ENCODE results near the gene DNTT. TPM values are rescaled to one million over a fixed set of nuclear protein-coding genes. Genes with fewer than 3 reads are reported as not detected.

DNTT gene
- total and polyA plus RNA-seq, 9 of the 15 experiments (the other 6 are each of a cell fraction or from before 2014, with no cell fraction given) = not detected

DNA sequence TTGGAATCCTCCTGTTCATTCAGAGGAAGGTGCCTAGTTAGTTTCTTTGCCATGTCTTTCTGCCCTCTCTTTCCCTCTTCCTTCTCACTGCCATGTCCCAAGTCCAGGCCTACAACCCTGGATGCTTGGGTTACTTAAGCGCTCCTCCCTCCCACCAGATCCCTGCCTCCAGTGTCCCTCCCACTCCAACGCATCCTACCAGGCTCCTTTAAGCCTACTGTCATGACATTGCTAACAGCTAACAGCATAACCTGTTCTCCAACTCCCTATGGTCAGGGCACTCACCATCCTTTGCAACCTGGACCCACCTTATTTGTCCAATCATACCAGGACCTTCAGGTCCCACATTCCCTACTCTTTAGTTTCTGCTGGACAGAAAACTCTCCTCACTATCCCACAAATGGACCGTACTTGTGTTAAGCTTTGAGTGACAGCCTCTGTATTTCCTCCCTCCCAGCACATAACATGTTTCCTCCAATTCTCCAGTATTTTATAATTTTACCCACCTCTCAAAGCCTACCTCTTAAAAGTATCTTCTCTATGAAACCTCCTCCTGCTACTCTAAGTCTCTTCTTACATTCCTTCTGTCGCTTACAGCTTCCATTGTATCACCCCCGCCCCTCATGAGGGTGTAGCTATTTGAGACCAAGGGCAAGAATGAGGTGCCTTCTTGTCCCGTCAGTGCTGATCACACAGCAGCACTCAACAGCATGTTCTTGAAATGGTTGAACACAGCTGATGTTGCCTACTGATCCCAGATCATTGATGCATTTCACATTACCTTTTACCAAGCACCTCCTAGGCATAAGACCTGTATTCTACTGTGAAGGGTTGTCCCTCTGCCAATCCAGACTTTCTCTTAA lies 34.6 kb upstream of the DNTT start:
- FAIRE-seq (no peak), DNase-seq (ENCODE audit: extremely low read depth in 1 of 4, low spot score in 3 of 4) (no peak), ATAC-seq (no peak)
- no peaks in the 10 kb centered on the region for H3K9me3 ChIP-seq (replicated peaks; ENCODE audit: control insufficient read depth, insufficient read depth, low read depth, low read length)
- ChIA-PET CTCF (ENCODE audit: low intra/inter-chr PET ratio) (no interaction called here), POLR2A (no interaction called here)
- H3K79me2 ChIP-seq (ENCODE audit: control insufficient read depth, insufficient read depth, low read length) = no peaks in the 10 kb centered on the region
- no peak overlapping the region for H3K4me2 ChIP-seq (ENCODE audit: insufficient read depth, low read length)
- H3K4me3 ChIP-seq = no peak overlapping the region
- H4K20me1 ChIP-seq (replicated peaks; ENCODE audit: control insufficient read depth, insufficient read depth, low read length) = no peaks in the 10 kb centered on the region
- intact Hi-C loops (cut with micrococcal nuclease) = no loop called here
- no peak overlapping the region for H2AFZ ChIP-seq (ENCODE audit: low read depth, low read length)
- TF ChIP-seq ZSCAN32 (CRISPR knock-in tag; IDR thresholded peaks at IDR 0.05) (no peak), GATAD2B (IDR thresholded peaks at IDR 0.05; ENCODE audit: borderline replicate concordance) (no peak), ZNF79 (CRISPR knock-in tag; IDR thresholded peaks at IDR 0.05; ENCODE audit: low read depth) (no peak)
- in situ Hi-C loops (cut with MboI) = no loop called here
- H3K27ac ChIP-seq (ENCODE audit: extremely low read depth, low read depth, low read length) = no peak overlapping the region
- WGBS (ENCODE audit: insufficient coverage, low coverage, missing lambda C conversion rate) = 0% methylated on average over 6 of the region's 6 CpGs
- no peak overlapping the region for H3K9ac ChIP-seq (ENCODE audit: insufficient read depth in 1 of 2, low read depth in 2 of 2, low read length in 2 of 2)
- no TSS peak for BruUV-seq (replicated peaks)
- H3K4me1 ChIP-seq (replicated peaks in 1 of 2; ENCODE audit: control insufficient read depth in 2 of 2, insufficient read depth in 2 of 2, low read length in 2 of 2) = no peaks in the 10 kb centered on the region
- no peaks in the 10 kb centered on the region for H3K9me1 ChIP-seq (ENCODE audit: control insufficient read depth, insufficient read depth, low read length)
- peaks cover 0 to 4% of the 10 kb centered on the region in 2 experiments; a peak in 1 of 5 replicates for H3K27me3 ChIP-seq (ENCODE audit: control insufficient read depth in 2 of 2, insufficient read depth in 2 of 2, low read length in 2 of 2)
- no peaks in the 10 kb centered on the region for H3K36me3 ChIP-seq (ENCODE audit: control insufficient read depth, insufficient read depth, low read length)

DNA sequence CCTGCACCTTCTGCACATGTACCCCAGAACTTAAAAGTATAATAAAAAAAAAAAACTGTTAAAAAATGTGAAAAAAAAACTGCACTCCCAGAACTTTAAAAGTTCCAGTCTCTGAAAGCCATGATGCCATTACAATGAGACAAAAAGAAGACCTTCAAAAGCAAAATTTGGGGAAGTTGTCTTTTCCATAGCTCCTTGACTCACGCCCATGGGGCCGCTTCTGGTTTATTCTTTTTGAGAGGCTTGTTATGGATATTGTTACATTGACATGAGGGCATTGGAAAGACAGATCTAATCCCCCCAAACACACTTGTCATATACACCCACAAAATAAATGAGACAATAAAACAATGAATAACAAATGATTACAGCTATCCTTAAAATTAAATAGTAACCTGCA lies 33.7 kb upstream of the DNTT start:
- no peaks in the 10 kb centered on the region for H3K36me3 ChIP-seq (ENCODE audit: control insufficient read depth, insufficient read depth, low read length)
- 5% methylated on average over 2 of the region's 2 CpGs for WGBS (ENCODE audit: insufficient coverage, low coverage, missing lambda C conversion rate)
- CTCF ChIA-PET (ENCODE audit: low intra/inter-chr PET ratio) = no interaction called here
- intact Hi-C loops (cut with micrococcal nuclease) = no loop called here
- H3K27ac ChIP-seq (ENCODE audit: extremely low read depth, low read depth, low read length) = no peak overlapping the region
- DNase-seq (ENCODE audit: extremely low read depth in 1 of 4, low spot score in 3 of 4) (no peak), ATAC-seq (no peak), FAIRE-seq (no peak)
- H2AFZ ChIP-seq (ENCODE audit: low read depth, low read length) = no peak overlapping the region
- H3K27me3 ChIP-seq (ENCODE audit: control insufficient read depth in 2 of 2, insufficient read depth in 2 of 2, low read length in 2 of 2) = peaks cover 0 to 4% of the 10 kb centered on the region in 2 experiments; a peak in 1 of 5 replicates
- BruUV-seq (replicated peaks) = no TSS peak
- H3K4me2 ChIP-seq (ENCODE audit: insufficient read depth, low read length) = no peak overlapping the region
- H3K9me1 ChIP-seq (ENCODE audit: control insufficient read depth, insufficient read depth, low read length) = no peaks in the 10 kb centered on the region
- no peak overlapping the region for H3K9ac ChIP-seq (ENCODE audit: insufficient read depth in 1 of 2, low read depth in 2 of 2, low read length in 2 of 2)
- H3K4me3 ChIP-seq = no peak overlapping the region
- H3K79me2 ChIP-seq (ENCODE audit: control insufficient read depth, insufficient read depth, low read length) = no peaks in the 10 kb centered on the region
- H4K20me1 ChIP-seq (replicated peaks; ENCODE audit: control insufficient read depth, insufficient read depth, low read length) = no peaks in the 10 kb centered on the region
- POLR2A ChIA-PET = interaction anchor here (0.6 to 2.0 kb wide), 3 partner anchors 9 to 638 kb away, joined by 3 to 7 read pairs (median 5); no protein-coding TSS in a partner anchor
- no peaks in the 10 kb centered on the region for H3K4me1 ChIP-seq (replicated peaks in 1 of 2; ENCODE audit: control insufficient read depth in 2 of 2, insufficient read depth in 2 of 2, low read length in 2 of 2)
- TF ChIP-seq TEAD4 (IDR thresholded peaks at IDR 0.05; ENCODE audit: low read length) = no peak
- no peak for TF ChIP-seq TEAD4 (CRISPR knock-in tag; IDR thresholded peaks at IDR 0.05; ENCODE audit: borderline replicate concordance)
- TF ChIP-seq ZNF197 (CRISPR knock-in tag; IDR thresholded peaks at IDR 0.05; ENCODE audit: low read depth) = no peak
- no peak for TF ChIP-seq HNRNPUL1 (IDR thresholded peaks at IDR 0.05; ENCODE audit: low read length)
- no peaks in the 10 kb centered on the region for H3K9me3 ChIP-seq (replicated peaks; ENCODE audit: control insufficient read depth, insufficient read depth, low read depth, low read length)
- in situ Hi-C loops (cut with MboI) = no loop called here

All from K562 (cell line).